GM18861 (cell line): ENCODE measurements around the gene CD151.

ENCODE experiments used
- ATAC-seq: cut with Tn5 transposase; IDR thresholded peaks from one replicate; pipeline ENCODE4 v1.9.1; 2021; ENCODE audit not compliant: unreplicated experiment

CD151 gene

GRCh38 chr11:813072-813455 is 19.7 kb upstream of the CD151 start:
- no peak for ATAC-seq

- no peak for ATAC-seq
These were observed 19.2 kb upstream of the CD151 start for GRCh38 chr11:813456-814096.

GRCh38 chr11:815675-816432 is 16.9 kb upstream of the CD151 start:
- no peak for ATAC-seq

- no peak for ATAC-seq
These were observed 16.3 kb upstream of the CD151 start for GRCh38 chr11:816433-816779.

GRCh38 chr11:818396-819128 is 14.2 kb upstream of the CD151 start, which contains the start of gene PNPLA2:
Gene PNPLA2, plus strand, starts transcription at chr11:818914. Its CDS starts 805 bp downstream, at chr11:819719.
- no peak for ATAC-seq

- ATAC-seq = peak; percentile 49
These were observed 13.4 kb upstream of the CD151 start for GRCh38 chr11:819129-819931.

GRCh38 chr11:819943-820649 is 12.7 kb upstream of the CD151 start:
- ATAC-seq = peak; percentile 40

- no peak for ATAC-seq
These were observed 11.9 kb upstream of the CD151 start for GRCh38 chr11:820655-821511.

GRCh38 chr11:821512-822371 is 11.0 kb upstream of the CD151 start:
- ATAC-seq = no peak

GRCh38 chr11:823441-824291 is 9.1 kb upstream of the CD151 start:
- no peak for ATAC-seq

GRCh38 chr11:824292-824880 is 8.4 kb upstream of the CD151 start:
- ATAC-seq = no peak

GRCh38 chr11:824942-825341 is 7.8 kb upstream of the CD151 start:
- ATAC-seq = no peak

GRCh38 chr11:825366-826226 is 7.2 kb upstream of the CD151 start:
- no peak for ATAC-seq

- no peak for ATAC-seq
These were observed 6.5 kb upstream of the CD151 start for GRCh38 chr11:826227-826621.

- ATAC-seq = no peak
These were observed 6.0 kb upstream of the CD151 start for GRCh38 chr11:826836-827145.

- ATAC-seq = no peak
These were observed 5.4 kb upstream of the CD151 start for GRCh38 chr11:827146-827896.
